Small intestine (tissue), 7 donors: ENCODE results near the gene GFI1. TPM values are rescaled to one million over a fixed set of nuclear protein-coding genes. Genes with fewer than 3 reads are reported as not detected.
"Not testable (repeated sequence)": the region's sequence is repeated elsewhere in the genome, so short reads cannot be mapped to it uniquely, and the experiment has no call there.

Experiments used
- DNase-seq, 2 donors: peaks; one replicate each; pipeline versions ENCODE4 v3.0.0 to v3.0.0-alpha.2; 2013
- FAIRE-seq: peaks from 2 replicates; lab custom pipeline; 2012; peaks lifted over from hg19 to GRCh38; lab: Jason Lieb, UNC
- H3K27ac ChIP-seq, 3 donors: one replicate each; pipeline ENCODE4 v1.5.1; 2013; ENCODE audit warnings: low read length in 2 of 3, mild to moderate bottlenecking in 2 of 3, control low read depth in 1 of 3, inconsistent platforms in 1 of 3, low read depth in 1 of 3, moderate library complexity in 1 of 3
- H3K27me3 ChIP-seq, 3 donors: one replicate each; pipeline ENCODE4 v1.6.1; 2013; ENCODE audit warnings: low read length in 3 of 3, inconsistent platforms in 1 of 3; ENCODE audit not compliant: control insufficient read depth in 3 of 3, insufficient read depth in 3 of 3
- H3K36me3 ChIP-seq, 3 donors: one replicate each; pipeline ENCODE4 v1.6.1; 2013; ENCODE audit warnings: low read length in 3 of 3, inconsistent platforms in 1 of 3, low read depth in 1 of 3, mild to moderate bottlenecking in 1 of 3, moderate library complexity in 1 of 3; ENCODE audit not compliant: control insufficient read depth in 3 of 3, insufficient read depth in 2 of 3
- H3K4me1 ChIP-seq, 3 donors: one replicate each; pipeline ENCODE4 v1.6.1; 2013; ENCODE audit warnings: low read length in 2 of 3, inconsistent platforms in 1 of 3, low read depth in 1 of 3, mild to moderate bottlenecking in 1 of 3, moderate library complexity in 1 of 3; ENCODE audit not compliant: control insufficient read depth in 3 of 3, insufficient read depth in 2 of 3
- H3K4me3 ChIP-seq, 3 donors: one replicate each; pipeline ENCODE4 v1.5.1; 2013; ENCODE audit warnings: low read length in 3 of 3, control low read depth in 1 of 3, inconsistent platforms in 1 of 3, low read depth in 1 of 3, mild to moderate bottlenecking in 1 of 3, moderate library complexity in 1 of 3
- H3K9me3 ChIP-seq, 2 donors: one replicate each; pipeline ENCODE4 v1.6.1; 2013; ENCODE audit warnings: low read depth in 1 of 2, low read length in 1 of 2; ENCODE audit not compliant: control insufficient read depth in 2 of 2, insufficient read depth in 1 of 2
- WGBS, 3 donors: extraction: QIAGEN DNeasy Blood & Tissue Kit; methylation state at CpG; one replicate each; pipeline ENCODE4 v1.1.7; 2013; 5-methylcytosine and 5-hydroxymethylcytosine counted together
- polyA plus RNA-seq, 4 donors: library from polyadenylated mRNA; stranded (reverse) in 3 of 4; unstranded in 1 of 4; fragments of 200-250 nt in 3 of 4; fragments of 120-200 nt in 1 of 4; gene quantifications; one replicate each; pipeline versions ENCODE4 v1.2.1 to v1.2.3, GENCODE V29; 2013
- donor health status: healthy with polysubstance abuse.
- donor health status: control.
- donor health status: control.
- donor health status: Bipolar disorder and iron deficiency.
- donor health status: healthy.

The GFI1 gene
- polyA plus RNA-seq, 4 donors = 2.5 to 6.5 (median 2.8) TPM

GRCh38 chr1:92445865-92446264 is 40.9 kb downstream of the GFI1 start:
- 90 to 96% (median 94%) methylated on average over 2 of the region's 2 CpGs for WGBS, 3 donors
- H3K9me3 ChIP-seq = peaks cover 0 to 8% of the 10 kb centered on the region in 2 donors
- H3K4me3 ChIP-seq = no peak overlapping the region
- H3K27ac ChIP-seq = no peak overlapping the region
- DNase-seq (no peak), FAIRE-seq (no peak)
- H3K36me3 ChIP-seq = no peaks in the 10 kb centered on the region
- H3K4me1 ChIP-seq = peaks cover 0 to 3% (median 0%) of the 10 kb centered on the region in 3 donors
- no peaks in the 10 kb centered on the region for H3K27me3 ChIP-seq

DNA sequence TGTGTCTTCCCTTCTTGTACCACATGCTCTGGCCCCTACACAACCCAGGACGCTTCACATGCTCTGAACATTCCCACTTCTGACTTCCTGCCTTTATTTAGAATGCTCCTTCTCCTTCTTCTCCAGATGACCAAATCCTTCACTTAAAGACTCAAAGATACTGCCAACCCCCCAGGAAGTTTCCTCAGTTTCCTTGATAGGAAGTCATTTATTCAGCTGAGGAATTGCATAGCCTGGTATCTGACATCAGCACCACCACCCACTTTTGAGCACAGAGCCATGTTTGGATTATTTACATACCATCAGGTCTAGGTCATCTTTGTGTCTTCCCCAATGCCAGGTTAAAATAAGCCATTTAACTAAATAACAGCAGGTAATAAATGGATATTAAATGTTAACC is 42.4 kb downstream of the GFI1 start:
- H3K4me1 ChIP-seq = peaks cover 0 to 3% (median 0%) of the 10 kb centered on the region in 3 donors
- 77 to 95% (median 91%) methylated on average over 1 of the region's 1 CpG for WGBS, 3 donors
- no peak overlapping the region for H3K27ac ChIP-seq
- no peak overlapping the region for H3K4me3 ChIP-seq
- DNase-seq = no peak
- H3K36me3 ChIP-seq = no peaks in the 10 kb centered on the region
- H3K9me3 ChIP-seq = peaks cover 0 to 8% of the 10 kb centered on the region in 2 donors
- FAIRE-seq = no peak
- H3K27me3 ChIP-seq = no peaks in the 10 kb centered on the region

- DNase-seq = no peak
- FAIRE-seq = no peak
- no peaks in the 10 kb centered on the region for H3K27me3 ChIP-seq
- H3K36me3 ChIP-seq = no peaks in the 10 kb centered on the region
- 72 to 82% (median 77%) methylated on average over 3 of the region's 3 CpGs for WGBS, 3 donors
- no peak overlapping the region for H3K4me3 ChIP-seq
- peaks cover 0 to 8% of the 10 kb centered on the region in 2 donors for H3K9me3 ChIP-seq
- peaks cover 0 to 3% (median 0%) of the 10 kb centered on the region in 3 donors for H3K4me1 ChIP-seq
- no peak overlapping the region for H3K27ac ChIP-seq
Measured at GRCh38 chr1:92443893-92444292, 42.8 kb downstream of the GFI1 start.

GRCh38 chr1:92442351-92442750 is 44.4 kb downstream of the GFI1 start:
- H3K4me1 ChIP-seq = peaks cover 0 to 3% (median 0%) of the 10 kb centered on the region in 3 donors

DNA sequence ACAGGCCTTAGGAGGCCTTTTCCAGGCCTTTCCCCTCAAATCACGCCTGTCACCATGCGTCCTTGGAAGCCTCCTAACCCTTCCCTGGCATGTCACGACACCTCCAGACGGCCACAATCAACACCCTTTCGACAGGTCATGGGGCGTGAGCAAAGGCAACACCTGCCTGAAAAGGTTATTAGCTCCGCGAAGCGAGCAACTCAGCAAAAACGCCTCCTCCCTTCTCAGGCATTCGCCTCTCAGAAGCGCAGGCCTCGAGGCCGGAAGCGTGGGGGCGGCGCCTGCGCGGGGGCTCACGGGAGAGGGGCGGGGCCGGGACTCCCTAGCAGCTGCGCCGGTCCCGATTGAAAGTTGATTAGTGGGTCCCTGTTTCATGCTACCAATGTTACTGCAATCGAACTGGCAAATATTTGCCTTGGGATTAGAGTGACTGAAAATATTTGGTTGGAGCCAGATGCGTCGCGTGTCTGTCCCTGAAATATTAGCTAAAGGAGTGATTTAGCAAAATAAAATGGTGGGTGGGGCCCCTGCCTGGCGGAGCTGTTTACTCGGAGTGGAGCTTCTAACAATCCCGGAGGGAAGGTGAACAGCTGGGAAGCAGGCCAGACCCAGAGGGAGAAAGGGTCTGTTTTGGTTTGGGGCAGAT is 44.9 kb downstream of the GFI1 start:
- Histone ChIP-seq H3K4me3 (peak overlapping the region in 2 of 3 donors; percentile 17 to 58), H3K27me3 (no peaks in the 10 kb centered on the region), H3K4me1 (peaks cover 0 to 3% (median 0%) of the 10 kb centered on the region in 3 donors), H3K9me3 (peaks cover 0 to 10% of the 10 kb centered on the region in 2 donors), H3K36me3 (no peaks in the 10 kb centered on the region), H3K27ac (peak overlapping the region in 1 of 3 donors; percentile 71)
- DNase-seq (peak; percentile 80 to 92), FAIRE-seq (no peak)
- 24 to 53% (median 52%) methylated on average over 32 of the region's 32 CpGs for WGBS, 3 donors

More at GRCh38 chr1:92442351-92442750, 44.4 kb downstream of the GFI1 start:
- WGBS, 3 donors = 74 to 83% (median 76%) methylated on average over 5 of the region's 5 CpGs
- FAIRE-seq = no peak
- no peaks in the 10 kb centered on the region for H3K36me3 ChIP-seq
- no peak for DNase-seq
- H3K27ac ChIP-seq = peak overlapping the region in 1 of 3 donors; percentile 71
- H3K27me3 ChIP-seq = no peaks in the 10 kb centered on the region
- H3K4me3 ChIP-seq = peak overlapping the region in 2 of 3 donors; percentile 17 to 58
- H3K9me3 ChIP-seq = peaks cover 0 to 8% of the 10 kb centered on the region in 2 donors

- FAIRE-seq = no peak
- Histone ChIP-seq H3K4me3 (no peak overlapping the region), H3K4me1 (peaks cover 0 to 3% (median 0%) of the 10 kb centered on the region in 3 donors), H3K36me3 (no peaks in the 10 kb centered on the region), H3K27me3 (no peaks in the 10 kb centered on the region), H3K27ac (peak overlapping the region in 1 of 3 donors; percentile 71), H3K9me3 (peaks cover 0 to 15% of the 10 kb centered on the region in 2 donors)
- no peak for DNase-seq
- 95 to 97% (median 96%) methylated on average over 9 of the region's 9 CpGs for WGBS, 3 donors
Measured at GRCh38 chr1:92441316-92441696, 45.4 kb downstream of the GFI1 start.

DNA sequence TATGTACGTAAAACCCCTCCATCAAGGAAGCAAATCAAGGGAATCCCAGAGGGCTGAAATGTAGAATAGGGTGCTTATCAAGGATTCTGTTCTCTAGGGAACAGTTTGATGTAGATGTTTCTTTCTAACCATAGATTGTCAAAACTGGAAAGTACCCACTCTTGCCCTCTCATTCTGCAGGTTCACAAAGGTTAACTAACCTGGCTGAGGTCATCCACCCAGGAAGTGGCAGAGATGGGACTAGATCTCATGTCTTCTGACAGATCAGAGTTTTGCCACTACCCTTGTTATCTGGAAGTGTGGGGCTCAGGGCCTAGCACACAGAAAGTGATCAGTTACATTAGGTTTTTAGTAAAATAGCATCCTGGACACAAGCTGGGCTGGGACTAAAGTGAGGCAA is 47.4 kb downstream of the GFI1 start:
- Histone ChIP-seq H3K27me3 (no peaks in the 10 kb centered on the region), H3K9me3 (peaks cover 0 to 19% of the 10 kb centered on the region in 2 donors), H3K4me3 (no peak overlapping the region), H3K27ac (no peak overlapping the region), H3K36me3 (no peaks in the 10 kb centered on the region), H3K4me1 (peaks cover 0 to 3% (median 0%) of the 10 kb centered on the region in 3 donors)
- FAIRE-seq = no peak
- no peak for DNase-seq
- 84 to 93% (median 88%) methylated on average over 1 of the region's 1 CpG for WGBS, 3 donors

DNA sequence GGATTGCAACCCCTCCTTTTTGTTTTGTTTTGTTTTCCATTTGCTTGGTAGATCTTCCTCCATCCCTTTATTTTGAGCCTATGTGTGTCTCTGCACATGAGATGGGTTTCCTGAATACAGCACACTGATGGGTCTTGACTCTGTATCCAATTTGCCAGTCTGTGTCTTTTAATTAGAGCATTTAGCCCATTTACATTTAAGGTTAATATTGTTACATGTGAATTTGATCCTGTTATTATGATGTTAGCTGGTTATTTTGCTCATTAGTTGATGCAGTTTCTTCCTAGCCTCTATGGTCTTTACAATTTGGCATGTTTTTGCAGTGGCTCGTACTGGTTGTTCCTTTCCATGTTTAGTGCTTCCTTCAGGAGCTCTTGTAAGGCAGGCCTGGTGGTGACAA is 52.2 kb downstream of the GFI1 start:
- not testable (repeated sequence) for H3K36me3 ChIP-seq, H3K4me3 ChIP-seq, H3K27me3 ChIP-seq, H3K4me1 ChIP-seq, DNase-seq, FAIRE-seq, H3K27ac ChIP-seq
- WGBS, 3 donors = 76 to 100% (median 85%) methylated on average over 1 of the region's 1 CpG
- H3K9me3 ChIP-seq = peaks cover 0 to 12% of the 10 kb centered on the region in 2 donors
